SK-N-SH treated with all-trans-retinoic acid at 6 μM for 48 hours (cell line): Measurements from ENCODE around the gene KCTD3.

Source experiments
- CSDC2 ChIP-seq: fragments of 250-450 bp; sonication (Bioruptor Pico); IDR thresholded peaks from 2 replicates; pipeline ENCODE4 v1.5.0; 2020; ENCODE audit warnings: mild to moderate bottlenecking, moderate library complexity
- ESRRG ChIP-seq: fragments of 250-450 bp; sonication (Bioruptor Pico); IDR thresholded peaks from 2 replicates; pipeline ENCODE4 v1.6.1; 2021; ENCODE audit warnings: mild to moderate bottlenecking
- GLIS3 ChIP-seq: fragments of 250-450 bp; sonication (Bioruptor Pico); IDR thresholded peaks from 2 replicates; pipeline ENCODE4 v1.5.0; 2020; ENCODE audit warnings: mild to moderate bottlenecking, moderate library complexity
- PPARA ChIP-seq: fragments of 250-450 bp; sonication (Bioruptor Pico); IDR thresholded peaks from 2 replicates; pipeline ENCODE4 v1.5.0; 2020; ENCODE audit warnings: mild to moderate bottlenecking, borderline replicate concordance
- ZFP30 ChIP-seq: fragments of 450-650 bp; formaldehyde crosslinking; IDR thresholded peaks from 2 replicates; pipeline ENCODE4 v1.5.0; 2022; ENCODE audit warnings: mild to moderate bottlenecking, moderate library complexity
- ZNF8 ChIP-seq: fragments of 450-650 bp; formaldehyde crosslinking; IDR thresholded peaks from 2 replicates; pipeline ENCODE4 v1.5.0; 2020; ENCODE audit warnings: mild to moderate bottlenecking, moderate library complexity
- TF ChIP-seq, protein P1 (sequence below): fragments of 250-450 bp; sonication (Bioruptor Pico); IDR thresholded peaks from 2 replicates; pipeline ENCODE4 v1.5.1; 2021; ENCODE audit warnings: mild to moderate bottlenecking, moderate library complexity
- TF ChIP-seq, protein P2 (sequence below): fragments of 250-450 bp; sonication (Bioruptor Pico); IDR thresholded peaks from 2 replicates; pipeline ENCODE4 v1.8.0; 2021; ENCODE audit warnings: low read depth, mild to moderate bottlenecking, moderate library complexity, borderline replicate concordance
- TF ChIP-seq, protein P3 (sequence below): fragments of 250-450 bp; sonication (Bioruptor Pico); IDR thresholded peaks from 2 replicates; pipeline ENCODE4 v1.5.1; 2020; ENCODE audit warnings: low read depth, mild to moderate bottlenecking, moderate library complexity
- TF ChIP-seq, protein P4 (sequence below): fragments of 250-450 bp; sonication (Bioruptor Pico); IDR thresholded peaks from 2 replicates; pipeline ENCODE4 v1.8.0; 2020; ENCODE audit warnings: mild to moderate bottlenecking, moderate library complexity, borderline replicate concordance

DNA sequence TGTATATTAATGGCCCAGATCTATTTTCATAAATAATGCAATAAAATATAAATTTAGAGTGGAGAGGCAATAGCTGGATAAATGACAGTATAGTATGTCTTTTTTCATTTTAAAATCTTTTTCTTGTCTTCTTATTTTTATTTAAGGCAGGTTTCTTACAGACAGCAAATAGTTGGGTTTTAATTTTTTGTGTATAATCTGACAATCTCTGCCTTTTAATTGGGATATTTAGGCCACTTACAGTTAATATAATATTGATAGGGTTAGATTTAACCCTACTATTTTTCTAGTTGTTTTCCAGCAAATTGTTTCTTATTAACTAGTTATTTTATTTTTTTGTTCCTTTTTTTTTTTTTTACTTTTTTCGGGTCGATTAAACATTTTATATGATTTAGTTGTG lies 23.3 kb upstream of the KCTD3 start:
- no peak for TF ChIP-seq ESRRG (CRISPR knock-in tag)
- TF ChIP-seq, protein P1, sequence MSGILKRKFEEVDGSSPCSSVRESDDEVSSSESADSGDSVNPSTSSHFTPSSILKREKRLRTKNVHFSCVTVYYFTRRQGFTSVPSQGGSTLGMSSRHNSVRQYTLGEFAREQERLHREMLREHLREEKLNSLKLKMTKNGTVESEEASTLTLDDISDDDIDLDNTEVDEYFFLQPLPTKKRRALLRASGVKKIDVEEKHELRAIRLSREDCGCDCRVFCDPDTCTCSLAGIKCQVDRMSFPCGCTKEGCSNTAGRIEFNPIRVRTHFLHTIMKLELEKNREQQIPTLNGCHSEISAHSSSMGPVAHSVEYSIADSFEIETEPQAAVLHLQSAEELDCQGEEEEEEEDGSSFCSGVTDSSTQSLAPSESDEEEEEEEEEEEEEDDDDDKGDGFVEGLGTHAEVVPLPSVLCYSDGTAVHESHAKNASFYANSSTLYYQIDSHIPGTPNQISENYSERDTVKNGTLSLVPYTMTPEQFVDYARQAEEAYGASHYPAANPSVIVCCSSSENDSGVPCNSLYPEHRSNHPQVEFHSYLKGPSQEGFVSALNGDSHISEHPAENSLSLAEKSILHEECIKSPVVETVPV, result no peak
- TF ChIP-seq, protein P2, sequence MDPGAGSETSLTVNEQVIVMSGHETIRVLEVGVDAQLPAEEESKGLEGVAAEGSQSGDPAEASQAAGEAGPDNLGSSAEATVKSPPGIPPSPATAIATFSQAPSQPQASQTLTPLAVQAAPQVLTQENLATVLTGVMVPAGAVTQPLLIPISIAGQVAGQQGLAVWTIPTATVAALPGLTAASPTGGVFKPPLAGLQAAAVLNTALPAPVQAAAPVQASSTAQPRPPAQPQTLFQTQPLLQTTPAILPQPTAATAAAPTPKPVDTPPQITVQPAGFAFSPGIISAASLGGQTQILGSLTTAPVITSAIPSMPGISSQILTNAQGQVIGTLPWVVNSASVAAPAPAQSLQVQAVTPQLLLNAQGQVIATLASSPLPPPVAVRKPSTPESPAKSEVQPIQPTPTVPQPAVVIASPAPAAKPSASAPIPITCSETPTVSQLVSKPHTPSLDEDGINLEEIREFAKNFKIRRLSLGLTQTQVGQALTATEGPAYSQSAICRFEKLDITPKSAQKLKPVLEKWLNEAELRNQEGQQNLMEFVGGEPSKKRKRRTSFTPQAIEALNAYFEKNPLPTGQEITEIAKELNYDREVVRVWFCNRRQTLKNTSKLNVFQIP (CRISPR knock-in tag), result no peak
- TF ChIP-seq, protein P3, sequence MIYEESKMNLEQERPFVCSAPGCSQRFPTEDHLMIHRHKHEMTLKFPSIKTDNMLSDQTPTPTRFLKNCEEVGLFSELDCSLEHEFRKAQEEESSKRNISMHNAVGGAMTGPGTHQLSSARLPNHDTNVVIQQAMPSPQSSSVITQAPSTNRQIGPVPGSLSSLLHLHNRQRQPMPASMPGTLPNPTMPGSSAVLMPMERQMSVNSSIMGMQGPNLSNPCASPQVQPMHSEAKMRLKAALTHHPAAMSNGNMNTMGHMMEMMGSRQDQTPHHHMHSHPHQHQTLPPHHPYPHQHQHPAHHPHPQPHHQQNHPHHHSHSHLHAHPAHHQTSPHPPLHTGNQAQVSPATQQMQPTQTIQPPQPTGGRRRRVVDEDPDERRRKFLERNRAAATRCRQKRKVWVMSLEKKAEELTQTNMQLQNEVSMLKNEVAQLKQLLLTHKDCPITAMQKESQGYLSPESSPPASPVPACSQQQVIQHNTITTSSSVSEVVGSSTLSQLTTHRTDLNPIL, result no peak
- no peak for TF ChIP-seq PPARA
- TF ChIP-seq CSDC2, result no peak
- no peak for TF ChIP-seq GLIS3 (CRISPR knock-in tag)
- TF ChIP-seq ZNF8 (CRISPR knock-in tag), result no peak
- TF ChIP-seq ZFP30 (CRISPR knock-in tag), result no peak
- TF ChIP-seq, protein P4, sequence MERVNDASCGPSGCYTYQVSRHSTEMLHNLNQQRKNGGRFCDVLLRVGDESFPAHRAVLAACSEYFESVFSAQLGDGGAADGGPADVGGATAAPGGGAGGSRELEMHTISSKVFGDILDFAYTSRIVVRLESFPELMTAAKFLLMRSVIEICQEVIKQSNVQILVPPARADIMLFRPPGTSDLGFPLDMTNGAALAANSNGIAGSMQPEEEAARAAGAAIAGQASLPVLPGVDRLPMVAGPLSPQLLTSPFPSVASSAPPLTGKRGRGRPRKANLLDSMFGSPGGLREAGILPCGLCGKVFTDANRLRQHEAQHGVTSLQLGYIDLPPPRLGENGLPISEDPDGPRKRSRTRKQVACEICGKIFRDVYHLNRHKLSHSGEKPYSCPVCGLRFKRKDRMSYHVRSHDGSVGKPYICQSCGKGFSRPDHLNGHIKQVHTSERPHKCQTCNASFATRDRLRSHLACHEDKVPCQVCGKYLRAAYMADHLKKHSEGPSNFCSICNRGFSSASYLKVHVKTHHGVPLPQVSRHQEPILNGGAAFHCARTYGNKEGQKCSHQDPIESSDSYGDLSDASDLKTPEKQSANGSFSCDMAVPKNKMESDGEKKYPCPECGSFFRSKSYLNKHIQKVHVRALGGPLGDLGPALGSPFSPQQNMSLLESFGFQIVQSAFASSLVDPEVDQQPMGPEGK (CRISPR knock-in tag), result no peak
